Breast epithelium (tissue), 4 donors: ENCODE data around the gene BRSK1. TPM values are rescaled to one million over a fixed set of nuclear protein-coding genes. Genes with fewer than 3 reads are reported as not detected.

Experiments used
- DNase-seq, 2 donors: peaks; one replicate each; pipeline ENCODE4 v3.0.0-alpha.2; 2019; ENCODE audit warnings: low spot score in 2 of 2
- H3K27ac ChIP-seq, 2 donors: fragments of 200-600 bp; sonication (generic) in 1 of 2; one replicate each; pipeline ENCODE4 v1.5.1; 2016 to 2019; ENCODE audit warnings: mild to moderate bottlenecking in 1 of 2
- H3K27me3 ChIP-seq, 2 donors: fragments of 200-600 bp; sonication (generic) in 1 of 2; one replicate each; pipeline versions ENCODE4 v1.5.1 to v1.6.0; 2017 to 2019; ENCODE audit warnings: control low read depth in 1 of 2, mild to moderate bottlenecking in 1 of 2
- H3K36me3 ChIP-seq: fragments of 200-600 bp; one replicate; pipeline ENCODE4 v1.5.1; 2019
- H3K4me1 ChIP-seq, 2 donors: fragments of 200-600 bp; sonication (generic); one replicate each; pipeline ENCODE4 v1.5.1; 2016 to 2019; ENCODE audit warnings: control low read depth in 1 of 2
- H3K4me3 ChIP-seq, 3 donors: fragments of 200-600 bp; sonication (generic); 1 replicate in 2 of 3; 2 replicates in 1 of 3; pipeline ENCODE4 v1.5.1; 2016 to 2019; ENCODE audit warnings: mild to moderate bottlenecking in 3 of 3, moderate library complexity in 2 of 3
- H3K9me3 ChIP-seq, 2 donors: fragments of 200-600 bp; sonication (generic) in 1 of 2; one replicate each; pipeline ENCODE4 v1.5.1; 2016 to 2019; ENCODE audit warnings: control low read depth in 1 of 2
- CTCF ChIP-seq, 3 donors: fragments of 450-650 bp; IDR thresholded peaks; one replicate each; pipeline ENCODE4 v1.5.1; 2016 to 2017; ENCODE audit warnings: antibody characterized with exemption in 3 of 3, mild to moderate bottlenecking in 3 of 3, moderate library complexity in 3 of 3
- POLR2A ChIP-seq: fragments of 450-650 bp; IDR thresholded peaks from one replicate; pipeline ENCODE4 v1.6.1; 2016; ENCODE audit warnings: antibody characterized with exemption, mild to moderate bottlenecking, moderate library complexity
- POLR2AphosphoS5 ChIP-seq, 3 donors: sonication (generic); formaldehyde crosslinking; IDR thresholded peaks; one replicate each; pipeline ENCODE4 v1.6.1; 2017; ENCODE audit warnings: antibody characterized with exemption in 3 of 3
- intact Hi-C: fragments of 100-400 bp; cut with DNase I; formaldehyde crosslinking; loops from one replicate; pipeline ENCODE4 v1.15.1; 2023; ENCODE audit warnings: low total_unique reads
- total RNA-seq, 3 donors: library from RNA; depleted of rRNA; stranded (reverse); fragments of >200 nt; gene quantifications; one replicate each; pipeline ENCODE4 v1.1.0, GENCODE V29; 2016

Gene BRSK1
- total RNA-seq, 3 donors from 2014 or later, result 2.5 to 4.6 TPM; not detected in 1

GRCh38 chr19:55315956-55316525 is 32.2 kb downstream of the BRSK1 start:
- H3K4me3 ChIP-seq, result no peak overlapping the region
- no peaks in the 10 kb centered on the region for H3K9me3 ChIP-seq
- peaks cover 0 to 2% of the 10 kb centered on the region in 2 donors for H3K27me3 ChIP-seq
- DNase-seq, result peak in 1 of 2 donors; percentile 81
- no peaks in the 10 kb centered on the region for H3K4me1 ChIP-seq
- intact Hi-C loops, result no loop called here
- peak overlapping the region in 1 of 2 donors; percentile 19 for H3K27ac ChIP-seq
- no peaks in the 10 kb centered on the region for H3K36me3 ChIP-seq
- no peak for TF ChIP-seq CTCF (IDR thresholded peaks at IDR 0.05)
- no peak for TF ChIP-seq POLR2AphosphoS5 (IDR thresholded peaks at IDR 0.05)

GRCh38 chr19:55316646-55317045 is 32.8 kb downstream of the BRSK1 start:
- Histone ChIP-seq H3K27me3 (peaks cover 0 to 5% of the 10 kb centered on the region in 2 donors), H3K36me3 (no peaks in the 10 kb centered on the region), H3K27ac (peak overlapping the region in 1 of 2 donors; percentile 19), H3K4me1 (no peaks in the 10 kb centered on the region), H3K4me3 (no peak overlapping the region), H3K9me3 (no peaks in the 10 kb centered on the region)
- no peak for TF ChIP-seq CTCF (IDR thresholded peaks at IDR 0.05)
- no peak for TF ChIP-seq POLR2A
- no peak for TF ChIP-seq POLR2AphosphoS5 (IDR thresholded peaks at IDR 0.05)
- intact Hi-C loops, result no loop called here
- DNase-seq, result no peak

GRCh38 chr19:55319785-55320184 is 36.0 kb downstream of the BRSK1 start:
- no peak overlapping the region for H3K27ac ChIP-seq
- H3K36me3 ChIP-seq, result no peaks in the 10 kb centered on the region
- TF ChIP-seq CTCF (IDR thresholded peaks at IDR 0.05) (no peak), POLR2AphosphoS5 (IDR thresholded peaks at IDR 0.05) (no peak), POLR2A (no peak)
- peaks cover 0 to 5% of the 10 kb centered on the region in 2 donors for H3K27me3 ChIP-seq
- H3K9me3 ChIP-seq, result no peaks in the 10 kb centered on the region
- intact Hi-C loops, result no loop called here
- H3K4me3 ChIP-seq, result no peak overlapping the region
- H3K4me1 ChIP-seq, result no peaks in the 10 kb centered on the region
- no peak for DNase-seq

GRCh38 chr19:55320844-55321419 is 37.1 kb downstream of the BRSK1 start:
- H3K27me3 ChIP-seq, result peaks cover 0 to 5% of the 10 kb centered on the region in 2 donors
- no peak for TF ChIP-seq CTCF (IDR thresholded peaks at IDR 0.05)
- no peak for TF ChIP-seq POLR2A
- TF ChIP-seq POLR2AphosphoS5 (IDR thresholded peaks at IDR 0.05), result no peak

GRCh38 chr19:55321466-55322137 is 37.8 kb downstream of the BRSK1 start:
- DNase-seq, result no peak
- Histone ChIP-seq H3K4me3 (no peak overlapping the region), H3K36me3 (no peaks in the 10 kb centered on the region), H3K9me3 (no peaks in the 10 kb centered on the region), H3K27me3 (peaks cover 0 to 5% of the 10 kb centered on the region in 2 donors), H3K4me1 (no peaks in the 10 kb centered on the region), H3K27ac (no peak overlapping the region)
- TF ChIP-seq POLR2A, result no peak
- no peak for TF ChIP-seq POLR2AphosphoS5 (IDR thresholded peaks at IDR 0.05)
- TF ChIP-seq CTCF (IDR thresholded peaks at IDR 0.05), result no peak
- intact Hi-C loops, result no loop called here

More at GRCh38 chr19:55320844-55321419, 37.1 kb downstream of the BRSK1 start:
- H3K4me1 ChIP-seq, result no peaks in the 10 kb centered on the region
- H3K9me3 ChIP-seq, result no peaks in the 10 kb centered on the region
- H3K4me3 ChIP-seq, result no peak overlapping the region
- H3K36me3 ChIP-seq, result no peaks in the 10 kb centered on the region
- H3K27ac ChIP-seq, result no peak overlapping the region
- intact Hi-C loops, result no loop called here
- DNase-seq, result no peak
